Smooth muscle cell of bladder (primary cell): ENCODE results near the gene FAM8A1. TPM values are rescaled to one million over a fixed set of nuclear protein-coding genes. Genes with fewer than 3 reads are reported as not detected.

Experiments
- total RNA-seq: library from RNA; depleted of rRNA; stranded (reverse); fragments of >200 nt; gene quantifications from 2 replicates; pipeline ENCODE4 v1.2.3, GENCODE V29; 2014

FAM8A1 gene, protein sequence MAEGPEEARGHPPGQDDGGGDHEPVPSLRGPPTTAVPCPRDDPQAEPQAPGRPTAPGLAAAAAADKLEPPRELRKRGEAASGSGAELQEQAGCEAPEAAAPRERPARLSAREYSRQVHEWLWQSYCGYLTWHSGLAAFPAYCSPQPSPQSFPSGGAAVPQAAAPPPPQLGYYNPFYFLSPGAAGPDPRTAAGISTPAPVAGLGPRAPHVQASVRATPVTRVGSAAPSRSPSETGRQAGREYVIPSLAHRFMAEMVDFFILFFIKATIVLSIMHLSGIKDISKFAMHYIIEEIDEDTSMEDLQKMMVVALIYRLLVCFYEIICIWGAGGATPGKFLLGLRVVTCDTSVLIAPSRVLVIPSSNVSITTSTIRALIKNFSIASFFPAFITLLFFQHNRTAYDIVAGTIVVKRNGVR
- 18.8 and 20.0 TPM in 2 replicates for total RNA-seq

DNA sequence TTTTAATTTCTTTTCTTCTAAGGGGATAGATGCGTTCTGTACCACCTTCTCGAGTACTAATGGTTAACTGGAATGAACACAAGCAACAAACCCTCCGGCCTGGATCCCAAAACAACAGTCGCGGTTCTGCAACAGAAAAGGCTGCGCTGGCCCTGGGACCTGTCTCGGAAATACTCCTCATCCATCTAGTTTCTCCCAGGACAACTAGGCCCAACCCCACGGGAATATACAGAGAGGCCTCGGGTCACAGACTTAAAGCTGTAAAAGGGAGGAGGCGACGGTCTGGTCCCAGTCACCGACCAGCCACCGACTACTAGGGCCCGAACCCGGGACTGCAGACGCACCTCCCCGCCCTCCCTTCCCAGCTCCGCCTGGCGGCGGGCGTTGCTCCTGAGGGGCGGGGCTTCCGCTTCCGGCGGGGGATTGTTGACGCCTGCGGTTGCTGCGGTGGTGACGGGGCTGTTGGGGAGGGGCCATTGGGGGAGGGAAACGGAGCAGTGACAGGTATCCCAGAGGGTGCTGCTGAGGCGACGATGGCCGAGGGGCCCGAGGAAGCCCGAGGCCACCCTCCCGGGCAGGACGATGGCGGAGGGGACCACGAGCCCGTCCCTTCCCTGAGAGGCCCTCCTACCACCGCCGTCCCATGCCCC, at the start of gene FAM8A1:
Gene FAM8A1 (plus strand): TSS at position 426 of the 650 bp plus-strand sequence. CDS start 108 bp downstream, at position 534.

Other genes starting within 250 kb of the FAM8A1 start
- 4.0 and 9.5 TPM in 2 replicates for gene CAP2, start 206.7 kb upstream of the FAM8A1 start, total RNA-seq
- 14.2 and 14.8 TPM in 2 replicates for gene NUP153, start 106.6 kb downstream of the FAM8A1 start, total RNA-seq